ENCODE results near the gene ARHGAP15.

DNA sequence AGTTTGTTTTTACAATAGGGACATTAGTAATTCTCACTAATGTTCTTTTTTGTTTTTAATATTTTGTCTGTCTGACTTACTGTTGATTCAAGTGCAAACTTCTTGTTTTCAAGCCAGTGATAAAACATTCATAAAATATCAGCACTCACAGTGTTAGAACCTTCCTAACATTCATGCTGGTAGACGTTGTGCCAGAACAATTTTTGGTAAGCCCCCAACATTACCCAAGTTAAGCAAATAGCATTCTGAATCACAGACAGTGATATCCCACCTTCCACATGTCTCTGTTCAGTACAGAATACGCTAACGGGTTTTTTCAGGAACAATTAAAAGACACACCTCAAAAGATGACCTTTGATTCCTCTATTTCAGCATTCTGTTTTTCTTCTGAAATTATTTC lies 390.3 kb downstream of the ARHGAP15 start:
- TF ChIP-seq, protein P1, sequence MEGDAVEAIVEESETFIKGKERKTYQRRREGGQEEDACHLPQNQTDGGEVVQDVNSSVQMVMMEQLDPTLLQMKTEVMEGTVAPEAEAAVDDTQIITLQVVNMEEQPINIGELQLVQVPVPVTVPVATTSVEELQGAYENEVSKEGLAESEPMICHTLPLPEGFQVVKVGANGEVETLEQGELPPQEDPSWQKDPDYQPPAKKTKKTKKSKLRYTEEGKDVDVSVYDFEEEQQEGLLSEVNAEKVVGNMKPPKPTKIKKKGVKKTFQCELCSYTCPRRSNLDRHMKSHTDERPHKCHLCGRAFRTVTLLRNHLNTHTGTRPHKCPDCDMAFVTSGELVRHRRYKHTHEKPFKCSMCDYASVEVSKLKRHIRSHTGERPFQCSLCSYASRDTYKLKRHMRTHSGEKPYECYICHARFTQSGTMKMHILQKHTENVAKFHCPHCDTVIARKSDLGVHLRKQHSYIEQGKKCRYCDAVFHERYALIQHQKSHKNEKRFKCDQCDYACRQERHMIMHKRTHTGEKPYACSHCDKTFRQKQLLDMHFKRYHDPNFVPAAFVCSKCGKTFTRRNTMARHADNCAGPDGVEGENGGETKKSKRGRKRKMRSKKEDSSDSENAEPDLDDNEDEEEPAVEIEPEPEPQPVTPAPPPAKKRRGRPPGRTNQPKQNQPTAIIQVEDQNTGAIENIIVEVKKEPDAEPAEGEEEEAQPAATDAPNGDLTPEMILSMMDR (conservative IDR thresholded peaks at IDR 0.05): no peak
- TF ChIP-seq EZH2 (IDR thresholded peaks at IDR 0.05; ENCODE audit: low read depth): no peak
